MM.1S (cell line): Measurements from ENCODE around the gene RXFP4.
"Not testable (repeated sequence)": the region's sequence is repeated elsewhere in the genome, so short reads cannot be mapped to it uniquely, and the experiment has no call there.

Source experiments
- DNase-seq: peaks from one replicate; pipeline ENCODE4 v3.0.0-alpha.2; 2015
- H2AFZ ChIP-seq: fragments of 300-600 bp; sonication (generic); 2 replicates; pipeline ENCODE4 v1.6.0; 2016; ENCODE audit warnings: antibody characterized with exemption, low read length
- H3F3A ChIP-seq: fragments of 300-600 bp; sonication (generic); 2 replicates; pipeline ENCODE4 v1.6.1; 2016; ENCODE audit warnings: mild to moderate bottlenecking, antibody characterized with exemption, low read length, moderate library complexity, mixed read lengths; ENCODE audit not compliant: insufficient read depth
- H3K27ac ChIP-seq: fragments of 300-600 bp; sonication (generic); 2 replicates; pipeline ENCODE4 v1.5.1; 2016; ENCODE audit warnings: mild to moderate bottlenecking, low read length
- H3K27me3 ChIP-seq: fragments of 300-600 bp; sonication (generic); replicated peaks from 2 replicates; pipeline ENCODE4 v1.6.0; 2016; ENCODE audit warnings: low read length; ENCODE audit not compliant: insufficient read depth
- H3K36me3 ChIP-seq: fragments of 300-600 bp; sonication (generic); replicated peaks from 2 replicates; pipeline ENCODE4 v1.6.1; 2016; ENCODE audit warnings: mild to moderate bottlenecking, low read length, mixed read lengths; ENCODE audit not compliant: insufficient read depth
- H3K4me1 ChIP-seq: fragments of 300-600 bp; sonication (generic); 2 replicates; pipeline ENCODE4 v1.6.1; 2016; ENCODE audit warnings: low read length, mixed read lengths
- H3K4me2 ChIP-seq: fragments of 300-600 bp; sonication (generic); 2 replicates; pipeline ENCODE4 v1.6.0; 2016; ENCODE audit warnings: low read depth, low read length
- H3K4me3 ChIP-seq: fragments of 300-600 bp; sonication (generic); 2 replicates; pipeline ENCODE4 v1.5.1; 2016; ENCODE audit warnings: low read length, mixed read lengths
- H3K79me2 ChIP-seq: fragments of 300-600 bp; sonication (generic); 2 replicates; pipeline ENCODE4 v1.6.1; 2016; ENCODE audit warnings: mixed run types, low read length, mixed read lengths
- H3K9ac ChIP-seq: fragments of 300-600 bp; sonication (generic); 2 replicates; pipeline ENCODE4 v1.6.1; 2016; ENCODE audit warnings: low read length, mixed read lengths
- H3K9me2 ChIP-seq: fragments of 300-600 bp; sonication (generic); replicated peaks from 2 replicates; pipeline ENCODE4 v1.6.1; 2016; ENCODE audit warnings: mild to moderate bottlenecking, low read length, mixed read lengths; ENCODE audit not compliant: insufficient read depth
- H3K9me3 ChIP-seq: fragments of 300-600 bp; sonication (generic); replicated peaks from 2 replicates; pipeline ENCODE4 v1.6.1; 2016; ENCODE audit warnings: mild to moderate bottlenecking, low read length, mixed read lengths; ENCODE audit not compliant: insufficient read depth
- H4K20me1 ChIP-seq: fragments of 300-600 bp; sonication (generic); 2 replicates; pipeline ENCODE4 v1.6.1; 2016; ENCODE audit warnings: mild to moderate bottlenecking, low read length, moderate library complexity, mixed read lengths; ENCODE audit not compliant: insufficient read depth
- CTCF ChIP-seq: fragments of 300-600 bp; sonication (generic); IDR thresholded peaks from 2 replicates; pipeline ENCODE4 v1.5.1; 2016; ENCODE audit warnings: antibody characterized with exemption, low read length, mixed read lengths
- EZH2 ChIP-seq: fragments of 300-600 bp; sonication (generic); optimal IDR thresholded peaks from 2 replicates; pipeline ENCODE3; 2017; ENCODE audit warnings: low read depth, mild to moderate bottlenecking, antibody characterized with exemption, low read length, mixed read lengths
- EZH2phosphoT487 ChIP-seq: fragments of 300-600 bp; sonication (generic); IDR thresholded peaks from 2 replicates; pipeline ENCODE4 v1.6.1; 2018; ENCODE audit warnings: antibody characterized with exemption, low read length

Gene RXFP4

GRCh38 chr1:155929057-155929456 is 12.4 kb upstream of the RXFP4 start:
- Histone ChIP-seq H3K27ac (no peak overlapping the region), H3K9me3 (no peaks in the 10 kb centered on the region), H3K36me3 (peaks cover 38% of the 10 kb centered on the region), H2AFZ (no peak overlapping the region), H3K79me2 (peaks cover 93% of the 10 kb centered on the region), H3K4me3 (no peak overlapping the region), H3K9me2 (no peaks in the 10 kb centered on the region), H3F3A (peaks cover 15% of the 10 kb centered on the region), H3K27me3 (no peaks in the 10 kb centered on the region), H3K4me2 (no peak overlapping the region), H3K4me1 (peaks cover 15% of the 10 kb centered on the region), H4K20me1 (peaks cover 20% of the 10 kb centered on the region), H3K9ac (no peak overlapping the region)
- DNase-seq, result no peak
- TF ChIP-seq EZH2phosphoT487, result no peak
- TF ChIP-seq EZH2, result no peak
- TF ChIP-seq CTCF, result no peak

- peaks cover 17% of the 10 kb centered on the region for H3F3A ChIP-seq
- H2AFZ ChIP-seq, H3K27me3 ChIP-seq, DNase-seq, H3K9ac ChIP-seq, H3K9me2 ChIP-seq, H3K9me3 ChIP-seq, H3K4me3 ChIP-seq: not testable (repeated sequence)
- H4K20me1 ChIP-seq, result peaks cover 17% of the 10 kb centered on the region
- H3K36me3 ChIP-seq, result peaks cover 33% of the 10 kb centered on the region
- H3K79me2 ChIP-seq, result peaks cover 86% of the 10 kb centered on the region
- H3K4me2 ChIP-seq, result peak overlapping the region; percentile 86; the same call in 1 of the 2 replicates
- H3K27ac ChIP-seq, result 0 out of 2 replicates have a peak overlapping the region, but pooled peaks have one; percentile 3
- H3K4me1 ChIP-seq, result peaks cover 15% of the 10 kb centered on the region
Measured at GRCh38 chr1:155930725-155931124, 10.7 kb upstream of the RXFP4 start.

DNA sequence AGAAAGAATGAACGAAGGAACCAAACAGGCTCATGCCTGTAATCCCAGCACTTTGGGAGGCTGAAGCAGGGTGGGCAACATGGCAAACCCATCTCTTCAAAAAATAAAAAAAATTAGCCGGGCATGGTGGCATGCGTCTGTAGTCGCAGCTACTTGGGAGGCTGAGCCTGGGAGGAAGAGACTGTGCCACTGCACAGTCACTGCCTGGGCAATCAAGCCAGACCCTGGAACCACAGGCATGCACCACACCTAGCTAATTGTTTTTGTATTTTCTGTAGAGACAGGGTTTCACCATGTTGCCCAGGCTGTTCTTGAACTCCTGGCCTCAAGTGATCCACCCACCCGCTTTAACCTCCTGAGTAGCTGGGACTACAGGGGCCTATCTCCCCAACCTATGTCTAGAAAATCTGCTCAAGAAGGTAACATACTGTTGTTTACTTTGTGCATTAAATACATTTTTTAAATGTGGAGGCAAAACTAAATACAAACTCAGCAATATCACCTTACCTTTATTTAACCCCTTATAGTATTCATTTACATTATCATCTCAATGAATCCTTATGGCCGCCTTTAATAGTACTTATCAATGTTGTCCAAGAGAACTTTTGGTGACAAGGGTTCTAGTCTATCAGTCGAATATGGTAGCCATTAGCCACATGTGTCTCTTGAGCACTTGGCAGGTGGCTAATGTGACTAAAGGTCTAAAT is 10.0 kb upstream of the RXFP4 start:
- H3K27ac ChIP-seq, result peak overlapping the region; percentile 3; the same call in 1 of the 2 replicates
- H3K27me3 ChIP-seq, result no peaks in the 10 kb centered on the region
- H3F3A ChIP-seq, result peaks cover 24% of the 10 kb centered on the region
- no peaks in the 10 kb centered on the region for H3K9me3 ChIP-seq
- no peaks in the 10 kb centered on the region for H3K9me2 ChIP-seq
- peaks cover 26% of the 10 kb centered on the region for H3K36me3 ChIP-seq
- H3K9ac ChIP-seq, result no peak overlapping the region
- peak; percentile 52 for DNase-seq
- H3K79me2 ChIP-seq, result peaks cover 79% of the 10 kb centered on the region
- peaks cover 15% of the 10 kb centered on the region for H3K4me1 ChIP-seq
- H2AFZ ChIP-seq, result no peak overlapping the region
- no peak for TF ChIP-seq EZH2phosphoT487
- TF ChIP-seq EZH2, result no peak
- TF ChIP-seq CTCF, result no peak
- H4K20me1 ChIP-seq, result peaks cover 17% of the 10 kb centered on the region
- H3K4me2 ChIP-seq, result peak overlapping the region; percentile 86
- H3K4me3 ChIP-seq, result peak overlapping the region; percentile 3; the same call in 1 of the 2 replicates

- TF ChIP-seq CTCF (no peak), EZH2 (no peak), EZH2phosphoT487 (no peak)
Measured at GRCh38 chr1:155932081-155932480, 9.4 kb upstream of the RXFP4 start.

More at GRCh38 chr1:155932081-155932480, 9.4 kb upstream of the RXFP4 start:
- no peaks in the 10 kb centered on the region for H3K9me2 ChIP-seq
- H4K20me1 ChIP-seq, result peaks cover 13% of the 10 kb centered on the region
- H3K4me3 ChIP-seq, result peak overlapping the region; percentile 3; the same call in 1 of the 2 replicates
- H3K4me1 ChIP-seq, result peaks cover 15% of the 10 kb centered on the region
- no peak overlapping the region for H2AFZ ChIP-seq
- H3F3A ChIP-seq, result peaks cover 24% of the 10 kb centered on the region
- no peaks in the 10 kb centered on the region for H3K9me3 ChIP-seq
- peaks cover 73% of the 10 kb centered on the region for H3K79me2 ChIP-seq
- DNase-seq, result no peak
- H3K9ac ChIP-seq, result peak overlapping the region; percentile 15; the same call in 1 of the 2 replicates
- H3K27me3 ChIP-seq, result no peaks in the 10 kb centered on the region
- H3K36me3 ChIP-seq, result peaks cover 20% of the 10 kb centered on the region
- H3K4me2 ChIP-seq, result peak overlapping the region; percentile 86
- no peak overlapping the region for H3K27ac ChIP-seq
